Heart right ventricle (tissue), 16 donors: ENCODE measurements around the gene CDRT15. TPM values are rescaled to one million over a fixed set of nuclear protein-coding genes. Genes with fewer than 3 reads are reported as not detected.

Experiments used
- ATAC-seq, 8 donors: fragments of 200-7000 bp; cut with Tn5 transposase; one replicate each; pipeline ENCODE4 v1.9.1; 2020; ENCODE audit warnings: mild to moderate bottlenecking in 8 of 8, moderate library complexity in 8 of 8, moderate number of reproducible peaks in 1 of 8
- DNase-seq, 2 donors: peaks; one replicate each; pipeline ENCODE4 v3.0.0-alpha.2; 2020
- H3K27ac ChIP-seq, 10 donors: fragments of 200-600 bp; sonication (generic) in 2 of 10; one replicate each; pipeline versions ENCODE4 v1.5.0 to v1.8.0; 2020 to 2022; ENCODE audit warnings: mild to moderate bottlenecking in 3 of 10
- H3K27me3 ChIP-seq, 7 donors: fragments of 200-600 bp; one replicate each; pipeline ENCODE4 v1.8.0; 2021 to 2022; ENCODE audit warnings: mild to moderate bottlenecking in 2 of 7
- H3K36me3 ChIP-seq, 9 donors: fragments of 200-600 bp; sonication (generic) in 1 of 9; one replicate each; pipeline versions ENCODE4 v1.5.0 to v1.8.0; 2020 to 2022; ENCODE audit warnings: mild to moderate bottlenecking in 2 of 9
- H3K4me1 ChIP-seq, 9 donors: fragments of 200-600 bp; sonication (generic) in 1 of 9; one replicate each; pipeline versions ENCODE4 v1.5.0 to v1.8.0; 2020 to 2022; ENCODE audit warnings: mild to moderate bottlenecking in 4 of 9
- H3K4me3 ChIP-seq, 10 donors: fragments of 200-600 bp; sonication (generic) in 2 of 10; one replicate each; pipeline versions ENCODE4 v1.5.0 to v1.8.0; 2020 to 2022; ENCODE audit warnings: mild to moderate bottlenecking in 7 of 10, moderate library complexity in 2 of 10
- H3K9me3 ChIP-seq, 11 donors: fragments of 200-600 bp in 10 of 11; sonication (generic) in 2 of 11; one replicate each; pipeline versions ENCODE4 v1.5.0 to v1.8.0; 2013 to 2022; ENCODE audit warnings: mild to moderate bottlenecking in 2 of 11, control low read depth in 1 of 11, moderate library complexity in 1 of 11
- WGBS, 2 donors: extraction: QIAGEN DNeasy Blood & Tissue Kit; methylation state at CpG; one replicate each; pipeline ENCODE4 v1.1.7; 2013; ENCODE audit warnings: inconsistent platforms in 1 of 2; 5-methylcytosine and 5-hydroxymethylcytosine counted together
- intact Hi-C, 10 donors: fragments of 100-400 bp; cut with DNase I; formaldehyde crosslinking; loops; one replicate each; pipeline versions ENCODE4 v1.11.1 to v1.14.2; 2022
- polyA plus RNA-seq, 2 donors: library from polyadenylated mRNA; stranded (reverse); fragments of 200-250 nt; gene quantifications; one replicate each; pipeline ENCODE4 v1.2.3, GENCODE V29; 2013
- total RNA-seq, 10 donors: library from RNA; stranded (reverse); fragmentation: NEBNext Ultra II Directional in 3 of 10; extraction: Animal tissue kit (Norgen Biotek cat#: 25700) in 3 of 10; gene quantifications; one replicate each; pipeline versions ENCODE4 v1.2.1 to v1.2.4, GENCODE V29; 2021 to 2023
- TF ChIP-seq, protein P1 (sequence below), 9 donors: fragments of 200-600 bp; sonication (generic) in 2 of 9; IDR thresholded peaks; one replicate each; pipeline versions ENCODE4 v1.5.0 to v1.8.0; 2021 to 2022; ENCODE audit warnings: antibody characterized with exemption in 9 of 9, mild to moderate bottlenecking in 5 of 9, moderate library complexity in 1 of 9
- donor health status: Arrhythmogenic right ventricular cardiomyopathy.
- donor health status: ischemic (EF 13 %, LVEDD 7.1; RV severe dilation, severe dysfunction).
- donor health status: healthy with polysubstance abuse.
- donor health status: DM: no; HTN: yes; CAD: no.
- donor health status: DM: no; HTN: no; CAD: no.
- donor health status: ischemic (EF 25% LVEDD 6.9; RV normal size, moderate dysfunction).
- donor health status: ischemic (EF 25% LVEDD 5.7; RV mildly dilated, moderate dysfunction).
- donor health status: healthy.
- donor health status: DM: yes; HTN: yes; CAD: no.
- donor health status: Ischemic cardiomyopathy.
- donor health status: ischemic (EF 35%, LVEDD 5.7; RV mildly dilated, moderate dysfunction).
- donor health status: nonischemic (EF 11% LVEDD 7.7; RV severe dilation, severe dysfunction).
- donor health status: DM: yes; HTN: yes; CAD: no.
- donor health status: PGD.
- donor health status: ischemic (EF 29% LVEDD 5.4; RV normal size, mild dysfunction).
- donor health status: nonischemic (EF 23%, LVEDD 6.1; RV moderate dilation, normal function).

CDRT15 gene
- total and polyA plus RNA-seq, 12 donors: not detected

DNA sequence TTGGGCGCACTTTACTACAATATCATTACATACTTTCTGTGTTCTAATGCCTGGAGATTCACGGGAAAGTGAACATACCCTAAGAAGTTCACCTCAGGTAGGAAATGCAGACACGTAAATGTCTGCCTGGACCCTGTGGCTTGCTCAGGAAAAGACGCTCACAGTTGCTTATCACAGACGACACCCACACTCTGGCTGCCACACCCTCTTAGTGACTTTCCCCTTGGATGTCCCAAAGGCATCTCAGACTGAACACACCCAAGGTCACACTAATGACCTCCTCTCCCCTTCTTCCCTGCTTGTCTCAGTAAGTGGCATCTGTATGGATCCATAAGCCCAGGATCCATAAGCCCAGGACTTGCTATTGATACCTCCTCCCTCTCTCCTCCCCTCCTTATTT lies 32.6 kb downstream of the CDRT15 start:
- TF ChIP-seq, protein P1, sequence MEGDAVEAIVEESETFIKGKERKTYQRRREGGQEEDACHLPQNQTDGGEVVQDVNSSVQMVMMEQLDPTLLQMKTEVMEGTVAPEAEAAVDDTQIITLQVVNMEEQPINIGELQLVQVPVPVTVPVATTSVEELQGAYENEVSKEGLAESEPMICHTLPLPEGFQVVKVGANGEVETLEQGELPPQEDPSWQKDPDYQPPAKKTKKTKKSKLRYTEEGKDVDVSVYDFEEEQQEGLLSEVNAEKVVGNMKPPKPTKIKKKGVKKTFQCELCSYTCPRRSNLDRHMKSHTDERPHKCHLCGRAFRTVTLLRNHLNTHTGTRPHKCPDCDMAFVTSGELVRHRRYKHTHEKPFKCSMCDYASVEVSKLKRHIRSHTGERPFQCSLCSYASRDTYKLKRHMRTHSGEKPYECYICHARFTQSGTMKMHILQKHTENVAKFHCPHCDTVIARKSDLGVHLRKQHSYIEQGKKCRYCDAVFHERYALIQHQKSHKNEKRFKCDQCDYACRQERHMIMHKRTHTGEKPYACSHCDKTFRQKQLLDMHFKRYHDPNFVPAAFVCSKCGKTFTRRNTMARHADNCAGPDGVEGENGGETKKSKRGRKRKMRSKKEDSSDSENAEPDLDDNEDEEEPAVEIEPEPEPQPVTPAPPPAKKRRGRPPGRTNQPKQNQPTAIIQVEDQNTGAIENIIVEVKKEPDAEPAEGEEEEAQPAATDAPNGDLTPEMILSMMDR (IDR thresholded peaks at IDR 0.05): no peak
- no peak for ATAC-seq
- Histone ChIP-seq H3K9me3 (no peaks in the 10 kb centered on the region), H3K27me3 (no peaks in the 10 kb centered on the region), H3K36me3 (peaks cover 0 to 33% (median 0%) of the 10 kb centered on the region in 9 donors), H3K27ac (peak overlapping the region in 1 of 10 donors; percentile 51), H3K4me3 (no peak overlapping the region), H3K4me1 (peaks cover 0 to 74% (median 14%) of the 10 kb centered on the region in 9 donors)
- 72 to 84% methylated on average over 5 of the region's 5 CpGs for WGBS, 2 donors
- intact Hi-C loops: loop anchor here in 5 of 10 donors (10.0 kb wide), 4 partner anchors 101 to 609 kb away; partner anchors contain the start of genes COX10 (in 1 of the 5) and HS3ST3B1 (in 1 of the 5)
- DNase-seq: no peak

DNA sequence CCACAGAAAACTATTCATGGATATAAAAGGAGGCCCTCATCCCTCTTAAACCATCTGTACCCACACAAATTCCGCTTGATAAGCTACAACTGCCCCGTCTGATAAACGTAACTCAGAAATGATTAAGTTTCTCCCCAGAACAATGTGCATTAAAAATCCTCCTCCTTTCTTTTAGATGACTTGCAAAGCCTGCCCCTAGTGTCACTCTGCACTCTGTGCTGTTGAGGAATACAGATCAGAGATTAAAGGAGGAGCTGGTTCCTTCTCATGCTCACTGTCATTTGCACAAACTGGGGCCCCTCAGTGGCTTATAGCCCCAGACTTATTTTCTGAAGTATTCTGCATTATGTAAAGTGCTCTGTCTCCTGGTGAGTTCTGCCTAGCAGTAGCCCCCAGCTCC lies 33.3 kb downstream of the CDRT15 start:
- Histone ChIP-seq H3K4me3 (no peak overlapping the region), H3K9me3 (no peaks in the 10 kb centered on the region), H3K4me1 (peaks cover 0 to 81% (median 20%) of the 10 kb centered on the region in 9 donors), H3K27ac (peak overlapping the region in 1 of 10 donors; percentile 51), H3K27me3 (no peaks in the 10 kb centered on the region), H3K36me3 (peaks cover 0 to 27% (median 0%) of the 10 kb centered on the region in 9 donors)
- TF ChIP-seq, protein P1 (IDR thresholded peaks at IDR 0.05): peak in 5 of 9 donors; percentile 16 to 43 (median 30)
- no peak for DNase-seq
- ATAC-seq: no peak
- intact Hi-C loops: loop anchor here in 5 of 10 donors (10.0 kb wide), 4 partner anchors 101 to 609 kb away; partner anchors contain the start of genes COX10 (in 1 of the 5) and HS3ST3B1 (in 1 of the 5)
- WGBS, 2 donors: 87 to 93% methylated on average over 3 of the region's 3 CpGs

DNA sequence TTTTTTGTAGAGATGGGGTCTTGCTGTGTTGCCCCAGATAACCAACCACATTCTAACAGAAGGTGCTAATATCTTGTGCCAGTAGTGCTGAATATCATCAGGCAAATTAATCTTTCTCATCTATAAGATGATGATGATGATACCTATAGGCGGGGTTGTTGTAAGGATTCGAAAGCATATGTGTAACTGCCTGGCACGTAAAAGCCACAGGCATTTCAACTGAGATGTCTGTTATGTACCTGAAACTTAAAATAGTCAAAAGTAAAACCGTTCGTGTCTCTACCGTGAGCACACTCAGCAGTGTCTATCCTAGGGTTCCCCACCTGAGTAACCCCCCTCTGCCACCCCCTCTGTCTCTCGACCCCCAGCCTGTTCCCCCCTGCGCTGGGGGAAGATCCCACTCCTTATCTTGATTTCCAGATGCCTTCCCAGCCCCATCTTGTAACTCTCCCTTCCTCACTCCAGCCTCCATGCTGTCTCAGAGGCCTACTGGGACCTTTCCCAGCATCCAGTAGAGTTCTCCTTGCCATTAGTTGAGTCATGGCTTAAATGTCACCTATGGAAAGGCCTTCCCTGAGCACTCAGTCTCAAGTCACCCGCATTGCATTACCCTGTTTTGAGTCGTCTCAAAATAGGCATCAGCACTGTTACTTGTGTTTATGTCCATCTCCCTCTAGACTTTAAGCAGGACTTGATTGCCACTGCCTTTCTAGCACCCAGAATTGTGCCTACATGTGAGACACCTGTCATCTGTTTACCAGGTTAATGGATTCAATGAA lies 34.1 kb downstream of the CDRT15 start:
- Histone ChIP-seq H3K36me3 (peaks cover 0 to 21% (median 0%) of the 10 kb centered on the region in 9 donors), H3K4me3 (no peak overlapping the region), H3K27me3 (no peaks in the 10 kb centered on the region), H3K4me1 (peaks cover 3 to 89% (median 28%) of the 10 kb centered on the region in 9 donors), H3K9me3 (no peaks in the 10 kb centered on the region), H3K27ac (peak overlapping the region in 1 of 10 donors; percentile 85)
- ATAC-seq: no peak
- WGBS, 2 donors: 96 to 97% methylated on average over 10 of the region's 10 CpGs
- intact Hi-C loops: loop anchor here in 5 of 10 donors (10.0 kb wide), 4 partner anchors 102 to 608 kb away; partner anchors contain the start of genes COX10 (in 1 of the 5) and HS3ST3B1 (in 1 of the 5)
- no peak for DNase-seq
- TF ChIP-seq, protein P1 (IDR thresholded peaks at IDR 0.05): no peak

DNA sequence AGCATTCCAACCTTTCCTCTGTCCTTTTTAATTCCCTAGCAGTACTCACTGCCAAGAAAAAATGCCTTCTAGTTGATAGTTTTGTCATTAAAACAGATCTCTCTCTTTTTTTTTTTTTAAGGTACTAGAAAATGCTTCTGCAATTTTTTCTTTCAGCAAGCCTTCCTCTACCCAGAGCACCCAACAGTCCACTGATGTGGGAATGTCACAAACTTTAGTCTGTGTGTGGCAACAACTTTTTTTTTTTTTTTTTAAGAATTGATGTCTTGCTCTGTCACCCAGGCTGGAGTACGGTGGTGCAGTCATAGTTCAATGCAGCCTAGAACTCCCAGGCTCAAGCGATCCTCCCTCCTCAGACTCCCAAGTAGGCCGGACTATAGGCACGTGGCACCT lies 34.7 kb downstream of the CDRT15 start:
- Histone ChIP-seq H3K27ac (peak overlapping the region in 4 of 10 donors; percentile 9 to 85 (median 33)), H3K4me3 (no peak overlapping the region), H3K4me1 (peaks cover 6 to 95% (median 31%) of the 10 kb centered on the region in 9 donors), H3K27me3 (no peaks in the 10 kb centered on the region), H3K36me3 (peaks cover 0 to 15% (median 0%) of the 10 kb centered on the region in 9 donors), H3K9me3 (no peaks in the 10 kb centered on the region)
- intact Hi-C loops: loop anchor here in 5 of 10 donors (10.0 kb wide), 4 partner anchors 103 to 607 kb away; partner anchors contain the start of genes COX10 (in 1 of the 5) and HS3ST3B1 (in 1 of the 5)
- 94 to 99% methylated on average over 4 of the region's 4 CpGs for WGBS, 2 donors
- TF ChIP-seq, protein P1 (IDR thresholded peaks at IDR 0.05): no peak
- DNase-seq: no peak
- no peak for ATAC-seq
